ENCODE measurements around the gene STC2.

Gene STC2

DNA sequence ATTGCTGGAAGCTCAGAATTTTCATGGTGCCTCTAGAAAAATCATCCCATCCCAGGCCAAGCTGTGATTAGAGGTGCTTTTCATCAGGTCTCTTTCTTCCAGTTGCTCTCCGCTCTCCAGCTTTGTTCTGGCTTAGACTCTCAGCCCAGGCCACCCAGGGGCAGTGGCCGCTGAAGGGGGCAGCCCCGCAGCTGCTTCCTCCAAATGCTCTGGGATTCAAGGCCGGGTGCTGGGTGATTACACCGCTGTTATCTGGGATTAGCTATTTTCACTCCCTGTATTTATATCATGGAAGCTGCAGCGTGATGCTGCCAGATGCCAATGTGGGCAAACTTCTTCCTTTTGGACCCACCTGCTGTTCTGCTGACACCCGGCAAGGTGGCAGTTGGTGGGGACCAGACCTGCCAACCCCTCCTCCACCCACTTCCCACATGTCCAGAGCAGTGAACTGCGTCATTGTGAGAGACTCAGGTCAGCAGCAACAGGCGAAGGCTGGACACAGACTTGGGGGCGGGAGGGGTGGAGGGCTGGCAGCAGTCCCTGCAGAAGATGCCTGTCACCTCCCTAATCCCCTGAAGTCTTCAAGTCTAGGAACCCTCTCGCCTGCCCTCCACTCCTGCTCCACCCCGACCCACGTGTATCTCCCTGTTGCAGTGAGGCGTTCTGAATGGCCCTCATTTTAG, 59.3 kb downstream of the STC2 start:
- no peak for DNase-seq (ENCODE audit: low read depth, low spot score)

DNA sequence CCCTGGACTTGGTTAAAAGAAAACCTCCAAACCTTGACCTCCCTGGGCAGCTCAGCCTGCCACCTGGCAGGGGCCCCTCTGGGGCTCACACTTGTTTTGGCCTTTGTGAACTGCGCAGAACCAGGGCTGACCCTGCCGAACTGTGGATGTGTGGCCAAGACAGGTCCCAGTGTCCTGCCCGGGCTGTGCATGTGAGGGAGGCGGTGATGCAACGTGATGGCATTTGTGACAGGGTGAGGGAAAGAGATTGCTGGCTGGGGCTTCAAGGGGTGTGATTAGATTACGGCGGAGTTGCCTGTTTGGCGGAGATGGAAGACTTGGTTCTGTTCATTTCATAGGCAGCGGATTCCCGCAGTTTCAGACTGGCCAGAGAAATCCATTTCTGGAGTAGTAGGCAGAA, 62.8 kb downstream of the STC2 start:
- DNase-seq (ENCODE audit: low read depth, low spot score), result no peak

Measured in activated naive CD8-positive, alpha-beta T cell treated with anti-CD3 and anti-CD28 coated beads, Interleukin-2, amount 50 U/mL, for 16 hours (primary cell).